Heart right ventricle (tissue), 16 donors: Measurements from ENCODE around the gene KCNAB3. TPM values are rescaled to one million over a fixed set of nuclear protein-coding genes. Genes with fewer than 3 reads are reported as not detected.
A peak's percentile ranks its signal among the peaks of the same experiment; 100 is the strongest.

Source experiments
- ATAC-seq, 8 donors: fragments of 200-7000 bp; cut with Tn5 transposase; one replicate each; pipeline ENCODE4 v1.9.1; 2020; ENCODE audit warnings: mild to moderate bottlenecking in 8 of 8, moderate library complexity in 8 of 8, moderate number of reproducible peaks in 1 of 8
- DNase-seq, 2 donors: peaks; one replicate each; pipeline ENCODE4 v3.0.0-alpha.2; 2020
- H3K27ac ChIP-seq, 10 donors: fragments of 200-600 bp; sonication (generic) in 2 of 10; one replicate each; pipeline versions ENCODE4 v1.5.0 to v1.8.0; 2020 to 2022; ENCODE audit warnings: mild to moderate bottlenecking in 3 of 10
- H3K27me3 ChIP-seq, 7 donors: fragments of 200-600 bp; one replicate each; pipeline ENCODE4 v1.8.0; 2021 to 2022; ENCODE audit warnings: mild to moderate bottlenecking in 2 of 7
- H3K36me3 ChIP-seq, 9 donors: fragments of 200-600 bp; sonication (generic) in 1 of 9; one replicate each; pipeline versions ENCODE4 v1.5.0 to v1.8.0; 2020 to 2022; ENCODE audit warnings: mild to moderate bottlenecking in 2 of 9
- H3K4me1 ChIP-seq, 9 donors: fragments of 200-600 bp; sonication (generic) in 1 of 9; one replicate each; pipeline versions ENCODE4 v1.5.0 to v1.8.0; 2020 to 2022; ENCODE audit warnings: mild to moderate bottlenecking in 4 of 9
- H3K4me3 ChIP-seq, 10 donors: fragments of 200-600 bp; sonication (generic) in 2 of 10; one replicate each; pipeline versions ENCODE4 v1.5.0 to v1.8.0; 2020 to 2022; ENCODE audit warnings: mild to moderate bottlenecking in 7 of 10, moderate library complexity in 2 of 10
- H3K9me3 ChIP-seq, 11 donors: fragments of 200-600 bp in 10 of 11; sonication (generic) in 2 of 11; one replicate each; pipeline versions ENCODE4 v1.5.0 to v1.8.0; 2013 to 2022; ENCODE audit warnings: mild to moderate bottlenecking in 2 of 11, control low read depth in 1 of 11, moderate library complexity in 1 of 11
- WGBS, 2 donors: extraction: QIAGEN DNeasy Blood & Tissue Kit; methylation state at CpG; one replicate each; pipeline ENCODE4 v1.1.7; 2013; ENCODE audit warnings: inconsistent platforms in 1 of 2; 5-methylcytosine and 5-hydroxymethylcytosine counted together
- intact Hi-C, 10 donors: fragments of 100-400 bp; cut with DNase I; formaldehyde crosslinking; loops; one replicate each; pipeline versions ENCODE4 v1.11.1 to v1.14.2; 2022
- polyA plus RNA-seq, 2 donors: library from polyadenylated mRNA; stranded (reverse); fragments of 200-250 nt; gene quantifications; one replicate each; pipeline ENCODE4 v1.2.3, GENCODE V29; 2013
- total RNA-seq, 10 donors: library from RNA; stranded (reverse); fragmentation: NEBNext Ultra II Directional in 3 of 10; extraction: Animal tissue kit (Norgen Biotek cat#: 25700) in 3 of 10; gene quantifications; one replicate each; pipeline versions ENCODE4 v1.2.1 to v1.2.4, GENCODE V29; 2021 to 2023
- TF ChIP-seq, protein P1 (sequence below), 9 donors: fragments of 200-600 bp; sonication (generic) in 2 of 9; IDR thresholded peaks; one replicate each; pipeline versions ENCODE4 v1.5.0 to v1.8.0; 2021 to 2022; ENCODE audit warnings: antibody characterized with exemption in 9 of 9, mild to moderate bottlenecking in 5 of 9, moderate library complexity in 1 of 9
- donor health status: Arrhythmogenic right ventricular cardiomyopathy.
- donor health status: ischemic (EF 13 %, LVEDD 7.1; RV severe dilation, severe dysfunction).
- donor health status: healthy with polysubstance abuse.
- donor health status: DM: no; HTN: yes; CAD: no.
- donor health status: DM: no; HTN: no; CAD: no.
- donor health status: ischemic (EF 25% LVEDD 6.9; RV normal size, moderate dysfunction).
- donor health status: ischemic (EF 25% LVEDD 5.7; RV mildly dilated, moderate dysfunction).
- donor health status: healthy.
- donor health status: DM: yes; HTN: yes; CAD: no.
- donor health status: Ischemic cardiomyopathy.
- donor health status: ischemic (EF 35%, LVEDD 5.7; RV mildly dilated, moderate dysfunction).
- donor health status: nonischemic (EF 11% LVEDD 7.7; RV severe dilation, severe dysfunction).
- donor health status: DM: yes; HTN: yes; CAD: no.
- donor health status: PGD.
- donor health status: ischemic (EF 29% LVEDD 5.4; RV normal size, mild dysfunction).
- donor health status: nonischemic (EF 23%, LVEDD 6.1; RV moderate dilation, normal function).

The KCNAB3 gene
- total and polyA plus RNA-seq, 12 donors: 0.11 to 1.5 (median 0.39) TPM

- Histone ChIP-seq H3K36me3 (no peaks in the 10 kb centered on the region), H3K27me3 (no peaks in the 10 kb centered on the region), H3K4me3 (peak overlapping the region; percentile 37 to 61 (median 53)), H3K9me3 (no peaks in the 10 kb centered on the region), H3K27ac (peak overlapping the region in 9 of 10 donors; percentile 41 to 88 (median 67)), H3K4me1 (peaks cover 0 to 15% (median 12%) of the 10 kb centered on the region in 9 donors)
- TF ChIP-seq, protein P1, sequence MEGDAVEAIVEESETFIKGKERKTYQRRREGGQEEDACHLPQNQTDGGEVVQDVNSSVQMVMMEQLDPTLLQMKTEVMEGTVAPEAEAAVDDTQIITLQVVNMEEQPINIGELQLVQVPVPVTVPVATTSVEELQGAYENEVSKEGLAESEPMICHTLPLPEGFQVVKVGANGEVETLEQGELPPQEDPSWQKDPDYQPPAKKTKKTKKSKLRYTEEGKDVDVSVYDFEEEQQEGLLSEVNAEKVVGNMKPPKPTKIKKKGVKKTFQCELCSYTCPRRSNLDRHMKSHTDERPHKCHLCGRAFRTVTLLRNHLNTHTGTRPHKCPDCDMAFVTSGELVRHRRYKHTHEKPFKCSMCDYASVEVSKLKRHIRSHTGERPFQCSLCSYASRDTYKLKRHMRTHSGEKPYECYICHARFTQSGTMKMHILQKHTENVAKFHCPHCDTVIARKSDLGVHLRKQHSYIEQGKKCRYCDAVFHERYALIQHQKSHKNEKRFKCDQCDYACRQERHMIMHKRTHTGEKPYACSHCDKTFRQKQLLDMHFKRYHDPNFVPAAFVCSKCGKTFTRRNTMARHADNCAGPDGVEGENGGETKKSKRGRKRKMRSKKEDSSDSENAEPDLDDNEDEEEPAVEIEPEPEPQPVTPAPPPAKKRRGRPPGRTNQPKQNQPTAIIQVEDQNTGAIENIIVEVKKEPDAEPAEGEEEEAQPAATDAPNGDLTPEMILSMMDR (IDR thresholded peaks at IDR 0.05): peak in 3 of 9 donors; percentile 15 to 32 (median 20)
- WGBS, 2 donors: 19 to 20% methylated on average over 45 of the region's 45 CpGs
- DNase-seq (peak; percentile 88 to 93), ATAC-seq (peak; percentile 88 to 97 (median 95))
- intact Hi-C loops: no loop called here
Measured at GRCh38 chr17:7922845-7923628, 6.6 kb downstream of the KCNAB3 start.

GRCh38 chr17:7922269-7922844 lies 7.3 kb downstream of the KCNAB3 start:
- intact Hi-C loops: no loop called here
- peak overlapping the region in 9 of 10 donors; percentile 41 to 88 (median 67) for H3K27ac ChIP-seq
- H3K4me3 ChIP-seq: peak overlapping the region; percentile 37 to 61 (median 53)
- no peak for DNase-seq
- H3K27me3 ChIP-seq: no peaks in the 10 kb centered on the region
- 29 to 33% methylated on average over 16 of the region's 16 CpGs for WGBS, 2 donors
- H3K4me1 ChIP-seq: peaks cover 0 to 15% (median 12%) of the 10 kb centered on the region in 9 donors
- TF ChIP-seq, protein P1 (IDR thresholded peaks at IDR 0.05): no peak
- H3K9me3 ChIP-seq: no peaks in the 10 kb centered on the region
- peak in 3 of 8 donors; percentile 10 to 39 (median 30) for ATAC-seq
- no peaks in the 10 kb centered on the region for H3K36me3 ChIP-seq

GRCh38 chr17:7916808-7917207 lies 12.8 kb downstream of the KCNAB3 start:
- TF ChIP-seq, protein P1 (IDR thresholded peaks at IDR 0.05): no peak
- H3K4me1 ChIP-seq: peaks cover 3 to 35% (median 26%) of the 10 kb centered on the region in 9 donors

DNA sequence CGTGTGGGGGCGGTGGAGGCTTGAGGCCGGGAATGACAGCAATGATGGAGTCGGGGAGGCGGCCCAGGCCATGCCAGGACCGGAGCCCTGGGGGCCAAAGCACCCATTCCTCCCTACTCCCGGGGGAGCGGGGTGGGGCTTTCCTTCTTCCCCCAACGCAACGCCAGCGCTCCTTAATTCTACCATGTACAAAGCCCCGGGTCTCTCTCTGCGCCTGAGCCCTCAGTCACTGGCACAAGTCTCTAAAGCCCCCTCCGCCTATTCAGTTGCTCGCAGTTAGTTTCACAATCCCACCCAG lies 13.3 kb downstream of the KCNAB3 start:
- TF ChIP-seq, protein P1 (IDR thresholded peaks at IDR 0.05): no peak
- DNase-seq (no peak), ATAC-seq (no peak)
- intact Hi-C loops: loop anchor here in 5 of 10 donors (2.0 to 10.0 kb wide), 5 partner anchors 59 to 172 kb away; partner anchors contain the start of genes CYB5D1 (in 1 of the 5), NAA38 (in 1 of the 5) and TMEM88 (in 1 of the 5)
- H3K4me1 ChIP-seq: peaks cover 3 to 35% (median 26%) of the 10 kb centered on the region in 9 donors
- peaks cover 0 to 13% (median 0%) of the 10 kb centered on the region in 9 donors for H3K36me3 ChIP-seq
- H3K4me3 ChIP-seq: peak overlapping the region; percentile 49 to 93 (median 65)
- H3K27me3 ChIP-seq: no peaks in the 10 kb centered on the region
- H3K9me3 ChIP-seq: no peaks in the 10 kb centered on the region
- WGBS, 2 donors: 29 to 31% methylated on average over 12 to 15 of the region's 15 CpGs
- H3K27ac ChIP-seq: peak overlapping the region; percentile 70 to 98 (median 92)

More at GRCh38 chr17:7916808-7917207, 12.8 kb downstream of the KCNAB3 start:
- DNase-seq: no peak
- Histone ChIP-seq H3K36me3 (peaks cover 0 to 8% (median 0%) of the 10 kb centered on the region in 9 donors), H3K27ac (peak overlapping the region in 9 of 10 donors; percentile 90 to 98 (median 92)), H3K4me3 (peak overlapping the region in 5 of 10 donors; percentile 58 to 93 (median 66)), H3K9me3 (no peaks in the 10 kb centered on the region), H3K27me3 (no peaks in the 10 kb centered on the region)
- intact Hi-C loops: loop anchor here in 5 of 10 donors (2.0 to 10.0 kb wide), 5 partner anchors 60 to 172 kb away; partner anchors contain the start of genes CYB5D1 (in 1 of the 5), NAA38 (in 1 of the 5) and TMEM88 (in 1 of the 5)
- no peak for ATAC-seq
- WGBS, 2 donors: 61 to 66% methylated on average over 2 of the region's 2 CpGs
